B cell (primary cell): ENCODE measurements around the gene PLK3.

Source experiments
- EZH2 ChIP-seq: IDR thresholded peaks from 2 replicates; pipeline ENCODE4 v1.6.1; 2012; ENCODE audit warnings: borderline replicate concordance, low read depth, mild to moderate bottlenecking, moderate library complexity, low read length; ENCODE audit not compliant: insufficient read depth, poor library complexity, severe bottlenecking
- TF ChIP-seq, protein P1 (sequence below): fragments of 200-600 bp; IDR thresholded peaks from one replicate; pipeline ENCODE4 v1.8.0; 2022; ENCODE audit warnings: antibody characterized with exemption, mild to moderate bottlenecking

DNA sequence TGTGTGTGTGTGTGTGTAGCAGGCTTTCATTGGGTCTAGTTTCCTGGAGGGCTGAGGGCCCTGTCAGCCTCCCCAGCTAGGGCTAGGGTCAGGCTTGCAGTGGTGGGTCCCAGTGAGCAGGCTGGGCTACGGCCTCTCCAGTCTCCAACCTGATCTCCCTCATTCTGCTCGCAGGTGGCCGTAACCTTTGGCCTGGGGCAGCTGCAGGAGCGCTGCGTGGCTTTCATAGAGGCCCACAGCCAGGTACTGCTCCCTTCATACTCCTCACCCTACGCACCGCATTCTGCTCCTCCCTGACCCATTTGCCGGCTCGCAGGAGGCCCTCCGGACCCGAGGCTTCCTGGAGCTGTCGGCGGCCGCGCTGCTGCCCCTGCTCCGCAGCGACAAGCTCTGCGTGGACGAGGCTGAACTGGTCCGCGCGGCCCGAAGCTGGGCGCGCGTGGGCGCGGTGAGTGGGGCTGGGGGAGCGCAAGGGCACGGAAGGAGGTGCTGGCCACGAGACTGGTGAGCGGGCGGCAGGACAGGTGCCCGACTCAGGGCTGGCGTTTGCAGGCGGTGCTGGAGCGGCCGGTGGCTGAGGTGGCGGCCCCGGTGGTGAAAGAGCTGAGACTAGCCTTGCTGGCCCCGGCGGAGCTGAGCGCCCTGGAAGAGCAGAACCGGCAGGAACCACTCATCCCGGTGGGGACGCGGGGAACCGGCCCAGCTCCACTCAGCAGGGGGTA is 12.8 kb downstream of the PLK3 start:
- TF ChIP-seq, protein P1, sequence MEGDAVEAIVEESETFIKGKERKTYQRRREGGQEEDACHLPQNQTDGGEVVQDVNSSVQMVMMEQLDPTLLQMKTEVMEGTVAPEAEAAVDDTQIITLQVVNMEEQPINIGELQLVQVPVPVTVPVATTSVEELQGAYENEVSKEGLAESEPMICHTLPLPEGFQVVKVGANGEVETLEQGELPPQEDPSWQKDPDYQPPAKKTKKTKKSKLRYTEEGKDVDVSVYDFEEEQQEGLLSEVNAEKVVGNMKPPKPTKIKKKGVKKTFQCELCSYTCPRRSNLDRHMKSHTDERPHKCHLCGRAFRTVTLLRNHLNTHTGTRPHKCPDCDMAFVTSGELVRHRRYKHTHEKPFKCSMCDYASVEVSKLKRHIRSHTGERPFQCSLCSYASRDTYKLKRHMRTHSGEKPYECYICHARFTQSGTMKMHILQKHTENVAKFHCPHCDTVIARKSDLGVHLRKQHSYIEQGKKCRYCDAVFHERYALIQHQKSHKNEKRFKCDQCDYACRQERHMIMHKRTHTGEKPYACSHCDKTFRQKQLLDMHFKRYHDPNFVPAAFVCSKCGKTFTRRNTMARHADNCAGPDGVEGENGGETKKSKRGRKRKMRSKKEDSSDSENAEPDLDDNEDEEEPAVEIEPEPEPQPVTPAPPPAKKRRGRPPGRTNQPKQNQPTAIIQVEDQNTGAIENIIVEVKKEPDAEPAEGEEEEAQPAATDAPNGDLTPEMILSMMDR: no peak
- no peak for TF ChIP-seq EZH2
